Keratinocyte (primary cell): ENCODE measurements around the gene DOCK1. TPM values are rescaled to one million over a fixed set of nuclear protein-coding genes. Genes with fewer than 3 reads are reported as not detected.

Experiments
- DNase-seq: peaks from one replicate; pipeline ENCODE4 v3.0.0-alpha.2; 2011; ENCODE audit warnings: low read depth, missing footprints, low spot score
- FAIRE-seq: peaks from 2 replicates; lab custom pipeline; 2011; peaks lifted over from hg19 to GRCh38; lab: Jason Lieb, UNC
- H2AFZ ChIP-seq: 2 replicates; pipeline ENCODE4 v1.6.0; 2012; ENCODE audit warnings: low read length, control low read depth, inconsistent platforms; ENCODE audit not compliant: control insufficient read depth
- H3K27ac ChIP-seq: 2 replicates; pipeline ENCODE4 v1.5.1; 2011; ENCODE audit warnings: low read length; ENCODE audit not compliant: control insufficient read depth, insufficient read depth
- H3K27me3 ChIP-seq: 3 replicates; pipeline ENCODE4 v1.6.0; 2011; ENCODE audit warnings: low read length; ENCODE audit not compliant: control insufficient read depth, insufficient read depth; ENCODE audit errors: extremely low read depth
- H3K36me3 ChIP-seq, 2 experiments: 2 replicates in 1 of 2; 3 replicates in 1 of 2; pipeline ENCODE4 v1.5.1; 2011; ENCODE audit warnings: low read length in 2 of 2, mild to moderate bottlenecking in 1 of 2; ENCODE audit not compliant: control insufficient read depth in 2 of 2, insufficient read depth in 2 of 2; ENCODE audit errors: extremely low read depth in 1 of 2
- H3K4me1 ChIP-seq: 3 replicates; pipeline ENCODE4 v1.5.1; 2011; ENCODE audit warnings: low read length; ENCODE audit not compliant: control insufficient read depth, insufficient read depth; ENCODE audit errors: extremely low read depth
- H3K4me2 ChIP-seq: 3 replicates; pipeline ENCODE4 v1.6.0; 2011; ENCODE audit warnings: low read depth, low read length; ENCODE audit not compliant: control insufficient read depth, insufficient read depth; ENCODE audit errors: extremely low read depth
- H3K4me3 ChIP-seq, 3 experiments: fragments of 200-600 bp in 1 of 3; sonication (generic) in 1 of 3; 2 replicates in 2 of 3; 3 replicates in 1 of 3; pipeline ENCODE4 v1.5.1; 2011 to 2016; ENCODE audit warnings: low read length in 3 of 3, mild to moderate bottlenecking in 3 of 3, control low read depth in 2 of 3, inconsistent platforms in 1 of 3, low read depth in 1 of 3, mixed read lengths in 1 of 3, mixed run types in 1 of 3, moderate library complexity in 1 of 3; ENCODE audit not compliant: control insufficient read depth in 2 of 3, insufficient read depth in 2 of 3; ENCODE audit errors: extremely low read depth in 1 of 3
- H3K79me2 ChIP-seq: 2 replicates; pipeline ENCODE4 v1.6.0; 2012; ENCODE audit warnings: low read length; ENCODE audit not compliant: control insufficient read depth, insufficient read depth
- H3K9ac ChIP-seq: 3 replicates; pipeline ENCODE4 v1.6.0; 2011; ENCODE audit warnings: low read length; ENCODE audit not compliant: control insufficient read depth, insufficient read depth; ENCODE audit errors: extremely low read depth
- H3K9me1 ChIP-seq: 3 replicates; pipeline ENCODE4 v1.6.0; 2011; ENCODE audit warnings: low read length; ENCODE audit not compliant: control insufficient read depth, insufficient read depth; ENCODE audit errors: extremely low read depth
- H3K9me3 ChIP-seq: 2 replicates; pipeline ENCODE4 v1.5.1; 2012; ENCODE audit warnings: low read depth, low read length; ENCODE audit not compliant: control insufficient read depth
- H4K20me1 ChIP-seq: 3 replicates; pipeline ENCODE4 v1.6.0; 2011; ENCODE audit warnings: low read length; ENCODE audit not compliant: control insufficient read depth, insufficient read depth; ENCODE audit errors: extremely low read depth
- EZH2 ChIP-seq: IDR thresholded peaks from one replicate; pipeline ENCODE4 v1.6.1; 2012; ENCODE audit warnings: inconsistent platforms, mild to moderate bottlenecking, low read length, moderate library complexity
- dilution Hi-C: fragments of 300-500 bp; cut with MboI; formaldehyde crosslinking; loops from one replicate; pipeline ENCODE4 v1.7.0; 2020; ENCODE audit warnings: low sequenced_read_pairs; ENCODE audit not compliant: extremely low pct_ligation_motif_present
- polyA plus RNA-seq, 5 experiments: library from polyadenylated mRNA; depleted of rRNA in 3 of 5; stranded (reverse) in 3 of 5; stranded (forward) in 1 of 5; unstranded in 1 of 5; fragments of >200 nt; gene quantifications; 1 replicate in 1 of 5; 2 replicates in 3 of 5; 3 replicates in 1 of 5; pipeline versions ENCODE4 v1.2.1 to v1.2.3, GENCODE V29; 2011 to 2012; ENCODE audit warnings: missing spikeins in 2 of 5, low read depth in 1 of 5, low replicate concordance in 1 of 5
- TF ChIP-seq, protein P1 (sequence below), 3 experiments: IDR thresholded peaks in 1 of 3; conservative IDR thresholded peaks in 1 of 3; optimal IDR thresholded peaks in 1 of 3; 2 replicates in 2 of 3; 3 replicates in 1 of 3; pipeline versions ENCODE3 to v1.5.1; 2011; ENCODE audit warnings: low read length in 3 of 3, mild to moderate bottlenecking in 3 of 3, moderate library complexity in 2 of 3, control low read depth in 1 of 3, inconsistent platforms in 1 of 3; ENCODE audit not compliant: insufficient read depth in 2 of 3; ENCODE audit errors: extremely low read depth in 1 of 3

The DOCK1 gene
- polyA plus RNA-seq, 1 donor (not counting 4 experiments of a cell fraction or from before 2014, with no cell fraction given), result 15.7 TPM

- dilution Hi-C loops, result no loop called here
- no peaks in the 10 kb centered on the region for H3K27me3 ChIP-seq
- no peaks in the 10 kb centered on the region for H3K9me3 ChIP-seq
- no peak for FAIRE-seq
- H3K9me1 ChIP-seq, result peaks cover 2% of the 10 kb centered on the region
- TF ChIP-seq, protein P1, sequence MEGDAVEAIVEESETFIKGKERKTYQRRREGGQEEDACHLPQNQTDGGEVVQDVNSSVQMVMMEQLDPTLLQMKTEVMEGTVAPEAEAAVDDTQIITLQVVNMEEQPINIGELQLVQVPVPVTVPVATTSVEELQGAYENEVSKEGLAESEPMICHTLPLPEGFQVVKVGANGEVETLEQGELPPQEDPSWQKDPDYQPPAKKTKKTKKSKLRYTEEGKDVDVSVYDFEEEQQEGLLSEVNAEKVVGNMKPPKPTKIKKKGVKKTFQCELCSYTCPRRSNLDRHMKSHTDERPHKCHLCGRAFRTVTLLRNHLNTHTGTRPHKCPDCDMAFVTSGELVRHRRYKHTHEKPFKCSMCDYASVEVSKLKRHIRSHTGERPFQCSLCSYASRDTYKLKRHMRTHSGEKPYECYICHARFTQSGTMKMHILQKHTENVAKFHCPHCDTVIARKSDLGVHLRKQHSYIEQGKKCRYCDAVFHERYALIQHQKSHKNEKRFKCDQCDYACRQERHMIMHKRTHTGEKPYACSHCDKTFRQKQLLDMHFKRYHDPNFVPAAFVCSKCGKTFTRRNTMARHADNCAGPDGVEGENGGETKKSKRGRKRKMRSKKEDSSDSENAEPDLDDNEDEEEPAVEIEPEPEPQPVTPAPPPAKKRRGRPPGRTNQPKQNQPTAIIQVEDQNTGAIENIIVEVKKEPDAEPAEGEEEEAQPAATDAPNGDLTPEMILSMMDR (optimal IDR thresholded peaks at IDR 0.05 in 1 of 3, IDR thresholded peaks at IDR 0.05 in 1 of 3, conservative IDR thresholded peaks at IDR 0.05 in 1 of 3; ENCODE audit: extremely low read depth in 1 of 3, insufficient read depth in 2 of 3, low read length in 3 of 3), result no peak
- no peak for TF ChIP-seq EZH2
- no peak overlapping the region for H2AFZ ChIP-seq
- no peak overlapping the region for H3K4me2 ChIP-seq
- no peak overlapping the region for H3K4me3 ChIP-seq
- peaks cover 5% of the 10 kb centered on the region for H4K20me1 ChIP-seq
- peaks cover 71% of the 10 kb centered on the region for H3K79me2 ChIP-seq
- H3K27ac ChIP-seq, result no peak overlapping the region
- H3K4me1 ChIP-seq, result peaks cover 25% of the 10 kb centered on the region
- no peak overlapping the region for H3K9ac ChIP-seq
- H3K36me3 ChIP-seq, result peaks cover 5 to 9% of the 10 kb centered on the region in 2 experiments
- no peak for DNase-seq
These were observed 15.9 kb downstream of the DOCK1 start for GRCh38 chr10:126921162-126921561.

- H4K20me1 ChIP-seq, result peaks cover 5% of the 10 kb centered on the region
- H3K27ac ChIP-seq, result no peak overlapping the region
- dilution Hi-C loops, result no loop called here
- H3K9me3 ChIP-seq, result no peaks in the 10 kb centered on the region
- H3K9ac ChIP-seq, result no peak overlapping the region
- DNase-seq (no peak), FAIRE-seq (no peak)
- H3K4me2 ChIP-seq, result no peak overlapping the region
- TF ChIP-seq, protein P1 (optimal IDR thresholded peaks at IDR 0.05 in 1 of 3, IDR thresholded peaks at IDR 0.05 in 1 of 3, conservative IDR thresholded peaks at IDR 0.05 in 1 of 3; ENCODE audit: extremely low read depth in 1 of 3, insufficient read depth in 2 of 3, low read length in 3 of 3), result no peak
- TF ChIP-seq EZH2, result no peak
- peaks cover 25% of the 10 kb centered on the region for H3K4me1 ChIP-seq
- no peak overlapping the region for H3K4me3 ChIP-seq
- H3K9me1 ChIP-seq, result peaks cover 2% of the 10 kb centered on the region
- H3K36me3 ChIP-seq, result peaks cover 5 to 12% of the 10 kb centered on the region in 2 experiments
- peaks cover 68% of the 10 kb centered on the region for H3K79me2 ChIP-seq
- H3K27me3 ChIP-seq, result no peaks in the 10 kb centered on the region
- H2AFZ ChIP-seq, result no peak overlapping the region
These were observed 16.8 kb downstream of the DOCK1 start for GRCh38 chr10:126921974-126922525.
